Endothelial cell of umbilical vein (primary cell): Measurements from ENCODE around the gene CTBP2. TPM values are rescaled to one million over a fixed set of nuclear protein-coding genes. Genes with fewer than 3 reads are reported as not detected.

Experiments
- BruUV-seq: library from RNA; stranded (reverse); fragments of 400-500 nt; replicated peaks from 2 replicates; lab custom pipeline; 2021; lab: Mats Ljungman, UMichigan
- CTCF ChIA-PET: fragments of 300-600, 350-600 bp; sonication (Branson Sonifier 250); formaldehyde crosslinking; loops from one replicate; lab custom pipeline; 2021; ENCODE audit warnings: antibody characterized with exemption, inconsistent platforms; lab: Charles Lee
- POLR2A ChIA-PET: fragments of 300-600, 350-600 bp; sonication (Branson Sonifier 250); formaldehyde crosslinking; loops from one replicate; lab custom pipeline; 2021; ENCODE audit warnings: antibody characterized with exemption, inconsistent platforms; lab: Charles Lee
- DNase-seq: peaks from one replicate; pipeline ENCODE4 v3.0.0-alpha.2; 2011; ENCODE audit warnings: low read depth, low spot score
- FAIRE-seq: peaks from 2 replicates; lab custom pipeline; 2011; peaks lifted over from hg19 to GRCh38; lab: Jason Lieb, UNC
- H2AFZ ChIP-seq: 2 replicates; pipeline ENCODE4 v1.6.0; 2012; ENCODE audit warnings: low read depth, low read length, control low read depth, inconsistent platforms
- H3K27ac ChIP-seq: 2 replicates; pipeline ENCODE4 v1.5.1; 2011; ENCODE audit warnings: low read depth, mild to moderate bottlenecking, control low read depth, low read length, moderate library complexity; ENCODE audit not compliant: insufficient read depth
- H3K27me3 ChIP-seq, 2 experiments: 2 replicates each; pipeline versions ENCODE4 v1.6.0 to v1.6.1; 2011; ENCODE audit warnings: low read length in 2 of 2, mixed read lengths in 1 of 2; ENCODE audit not compliant: control insufficient read depth in 2 of 2, insufficient read depth in 2 of 2
- H3K36me3 ChIP-seq, 2 experiments: 2 replicates in 1 of 2; 3 replicates in 1 of 2; pipeline ENCODE4 v1.5.1; 2011; ENCODE audit warnings: low read length in 2 of 2, mild to moderate bottlenecking in 1 of 2, moderate library complexity in 1 of 2; ENCODE audit not compliant: control insufficient read depth in 2 of 2, insufficient read depth in 2 of 2; ENCODE audit errors: extremely low read depth in 1 of 2
- H3K4me1 ChIP-seq: 3 replicates; pipeline ENCODE4 v1.5.1; 2011; ENCODE audit warnings: mild to moderate bottlenecking, low read length; ENCODE audit not compliant: control insufficient read depth, insufficient read depth; ENCODE audit errors: extremely low read depth
- H3K4me2 ChIP-seq: 2 replicates; pipeline ENCODE4 v1.6.1; 2011; ENCODE audit warnings: low read length, control low read depth, mixed read lengths; ENCODE audit not compliant: insufficient read depth
- H3K4me3 ChIP-seq, 3 experiments: fragments of 200-600 bp in 1 of 3; sonication (generic), shearing (Covaris generic) in 1 of 3; replicated peaks in 1 of 3; 2 replicates each; pipeline ENCODE4 v1.5.1; 2011 to 2016; ENCODE audit warnings: control low read depth in 3 of 3, low read length in 3 of 3, mild to moderate bottlenecking in 2 of 3, inconsistent platforms in 1 of 3, low read depth in 1 of 3, moderate library complexity in 1 of 3; ENCODE audit not compliant: insufficient read depth in 1 of 3
- H3K79me2 ChIP-seq: 2 replicates; pipeline ENCODE4 v1.6.0; 2012; ENCODE audit warnings: low read length, inconsistent platforms; ENCODE audit not compliant: control insufficient read depth, insufficient read depth
- H3K9ac ChIP-seq: replicated peaks from 2 replicates; pipeline ENCODE3; 2011; ENCODE audit warnings: low read length, control low read depth; ENCODE audit not compliant: insufficient read depth; ENCODE audit errors: extremely low read depth
- H3K9me1 ChIP-seq: replicated peaks from 3 replicates; pipeline ENCODE4 v1.6.0; 2011; ENCODE audit warnings: mild to moderate bottlenecking, low read length; ENCODE audit not compliant: control insufficient read depth, insufficient read depth; ENCODE audit errors: extremely low read depth
- H3K9me3 ChIP-seq: replicated peaks from 2 replicates; pipeline ENCODE4 v1.5.1; 2012; ENCODE audit warnings: low read length, inconsistent platforms; ENCODE audit not compliant: control insufficient read depth, insufficient read depth
- H4K20me1 ChIP-seq: replicated peaks from 2 replicates; pipeline ENCODE3; 2011; ENCODE audit warnings: mild to moderate bottlenecking, low read length; ENCODE audit not compliant: control insufficient read depth, insufficient read depth; ENCODE audit errors: extremely low read depth
- CTCF ChIP-seq, 2 donors: IDR thresholded peaks; 1 replicate in 1 of 2; 2 replicates in 1 of 2; pipeline ENCODE4 v1.5.1; 2011; ENCODE audit warnings: low read length in 2 of 2, mild to moderate bottlenecking in 2 of 2, moderate library complexity in 2 of 2, control low read depth in 1 of 2, inconsistent platforms in 1 of 2, low read depth in 1 of 2; ENCODE audit not compliant: insufficient read depth in 1 of 2; ENCODE audit errors: extremely low read depth in 1 of 2
- EZH2 ChIP-seq: IDR thresholded peaks from 2 replicates; pipeline ENCODE4 v1.6.1; 2012; ENCODE audit warnings: borderline replicate concordance, low read depth, mild to moderate bottlenecking, moderate library complexity, low read length, inconsistent platforms; ENCODE audit not compliant: severe bottlenecking
- FOS ChIP-seq: IDR thresholded peaks from 2 replicates; pipeline ENCODE4 v1.6.1; 2011; ENCODE audit warnings: mild to moderate bottlenecking, low read length, moderate library complexity, borderline replicate concordance; ENCODE audit not compliant: insufficient read depth
- GATA2 ChIP-seq: IDR thresholded peaks from 2 replicates; pipeline ENCODE4 v1.7.0; 2011; ENCODE audit warnings: low read depth, mild to moderate bottlenecking, moderate library complexity, mixed read lengths, low read length; ENCODE audit not compliant: insufficient read length, insufficient read depth
- MYC ChIP-seq: IDR thresholded peaks from one replicate; pipeline ENCODE4 v1.6.1; 2011; ENCODE audit warnings: mild to moderate bottlenecking, low read depth, low read length
- POLR2A ChIP-seq: IDR thresholded peaks from 2 replicates; pipeline ENCODE4 v1.6.1; 2012; ENCODE audit warnings: low read depth, mild to moderate bottlenecking, control low read depth, low read length
- POLR2AphosphoS5 ChIP-seq: IDR thresholded peaks from 2 replicates; pipeline ENCODE4 v1.6.1; 2012; ENCODE audit warnings: low read depth, mild to moderate bottlenecking, control low read depth, low read length, moderate library complexity; ENCODE audit not compliant: insufficient read depth
- dilution Hi-C: fragments of 300-500 bp; cut with MboI; formaldehyde crosslinking; loops from one replicate; pipeline ENCODE4 v1.15.0; 2019; ENCODE audit warnings: low sequenced_read_pairs; ENCODE audit not compliant: extremely low pct_ligation_motif_present
- intact Hi-C: fragments of 100-400 bp; cut with micrococcal nuclease; formaldehyde crosslinking; loops from one replicate; pipeline ENCODE4 v1.10.0; 2022
- polyA plus RNA-seq, 4 experiments: library from polyadenylated mRNA; depleted of rRNA in 3 of 4; stranded (reverse) in 3 of 4; unstranded in 1 of 4; fragments of >200 nt; gene quantifications; 2 replicates each; pipeline versions ENCODE4 v1.2.1 to v1.2.3, GENCODE V29; 2011 to 2012; ENCODE audit warnings: missing spikeins in 1 of 4
- total RNA-seq: library from RNA; stranded (reverse); gene quantifications from 2 replicates; pipeline ENCODE4 v1.2.3, GENCODE V29; 2021

CTBP2 gene
- total and polyA plus RNA-seq, 2 donors (not counting 3 experiments of a cell fraction or from before 2014, with no cell fraction given), result 118 to 128 TPM

- H3K79me2 ChIP-seq, result no peaks in the 10 kb centered on the region
- intact Hi-C loops (no loop called here), dilution Hi-C loops (no loop called here)
- no peak for TF ChIP-seq EZH2
- TF ChIP-seq CTCF (IDR thresholded peaks at IDR 0.05; ENCODE audit: extremely low read depth in 1 of 2, insufficient read depth in 1 of 2, low read depth in 1 of 2, low read length in 2 of 2), result no peak
- no peak for TF ChIP-seq GATA2
- no peak for TF ChIP-seq FOS
- no peak for TF ChIP-seq POLR2A
- H3K9me3 ChIP-seq, result no peaks in the 10 kb centered on the region
- POLR2A ChIA-PET, result no interaction called here
- no peak overlapping the region for H3K4me2 ChIP-seq
- H3K9ac ChIP-seq, result no peak overlapping the region
- no peaks in the 10 kb centered on the region for H3K36me3 ChIP-seq
- no peak overlapping the region for H2AFZ ChIP-seq
- FAIRE-seq, result no peak
- H3K4me1 ChIP-seq, result no peaks in the 10 kb centered on the region
- CTCF ChIA-PET, result interaction anchor here (0.7 kb wide), 1 partner anchor 403 kb away, joined by 3 read pairs; no protein-coding TSS in a partner anchor
- no peaks in the 10 kb centered on the region for H3K9me1 ChIP-seq
- H4K20me1 ChIP-seq, result no peaks in the 10 kb centered on the region
- H3K4me3 ChIP-seq, result no peak overlapping the region
- H3K27ac ChIP-seq, result no peak overlapping the region
- DNase-seq, result no peak
- H3K27me3 ChIP-seq, result peaks cover 2 to 5% of the 10 kb centered on the region in 2 experiments
- BruUV-seq, result no TSS peak
These were observed 34.5 kb upstream of the CTBP2 start for GRCh38 chr10:125194814-125195213.

- H3K4me3 ChIP-seq, result no peak overlapping the region
- H3K27ac ChIP-seq, result no peak overlapping the region
- no peaks in the 10 kb centered on the region for H4K20me1 ChIP-seq
- no peak overlapping the region for H3K4me2 ChIP-seq
- dilution Hi-C loops (no loop called here), intact Hi-C loops (no loop called here)
- POLR2A ChIA-PET, result no interaction called here
- H3K4me1 ChIP-seq, result no peaks in the 10 kb centered on the region
- peaks cover 0 to 3% of the 10 kb centered on the region in 2 experiments for H3K27me3 ChIP-seq
- H3K9me3 ChIP-seq, result no peaks in the 10 kb centered on the region
- no TSS peak for BruUV-seq
- no peak for TF ChIP-seq FOS
- no peak for TF ChIP-seq MYC
- no peak for TF ChIP-seq POLR2AphosphoS5
- H3K36me3 ChIP-seq, result no peaks in the 10 kb centered on the region
- H3K9me1 ChIP-seq, result no peaks in the 10 kb centered on the region
- FAIRE-seq, result no peak
- H3K9ac ChIP-seq, result no peak overlapping the region
- no peaks in the 10 kb centered on the region for H3K79me2 ChIP-seq
- H2AFZ ChIP-seq, result no peak overlapping the region
- CTCF ChIA-PET, result no interaction called here
- DNase-seq, result no peak
These were observed 33.0 kb upstream of the CTBP2 start for GRCh38 chr10:125193306-125193877.
